Panc1 (cell line): ENCODE data around the gene MRPS5. TPM values are rescaled to one million over a fixed set of nuclear protein-coding genes. Genes with fewer than 3 reads are reported as not detected.

Experiments used
- ATAC-seq: fragments of 200-7000 bp; cut with Tn5 transposase; 2 replicates; pipeline ENCODE4 v1.9.1; 2020; ENCODE audit warnings: mild to moderate bottlenecking, moderate library complexity
- BruUV-seq: library from RNA; stranded (reverse); fragments of 400-500 nt; replicated peaks from 2 replicates; lab custom pipeline; 2021; lab: Mats Ljungman, UMichigan
- CTCF ChIA-PET: fragments of 300-600 bp; sonication (Branson Sonifier 250); formaldehyde crosslinking; loops from one replicate; lab custom pipeline; 2022; ENCODE audit warnings: antibody characterized with exemption; lab: Charles Lee
- POLR2A ChIA-PET: fragments of 300-600 bp; sonication (Branson Sonifier 250); formaldehyde crosslinking; loops from one replicate; lab custom pipeline; 2022; ENCODE audit warnings: antibody characterized with exemption; lab: Charles Lee
- DNase-seq: peaks from one replicate; pipeline ENCODE4 v3.0.0-alpha.2; 2010; ENCODE audit warnings: low read depth, low spot score
- H3K27ac ChIP-seq: 2 replicates; pipeline ENCODE4 v1.5.1; 2011; ENCODE audit warnings: mild to moderate bottlenecking, low read length, inconsistent platforms
- H3K27me3 ChIP-seq: fragments of 200-500 bp; sonication (Bioruptor generic); 2 replicates; pipeline ENCODE4 v1.6.0; 2014; ENCODE audit warnings: low read length, inconsistent platforms; ENCODE audit not compliant: control insufficient read depth, insufficient read depth
- H3K36me3 ChIP-seq: fragments of 200-500 bp; sonication (Bioruptor generic); 2 replicates; pipeline ENCODE4 v1.5.1; 2014; ENCODE audit warnings: inconsistent platforms, mild to moderate bottlenecking, low read length, moderate library complexity; ENCODE audit not compliant: control insufficient read depth, insufficient read depth
- H3K4me1 ChIP-seq: 2 replicates; pipeline ENCODE4 v1.5.1; 2011; ENCODE audit warnings: inconsistent platforms, mild to moderate bottlenecking, low read length, moderate library complexity; ENCODE audit not compliant: control insufficient read depth, insufficient read depth
- H3K4me3 ChIP-seq, 2 experiments: 2 replicates each; pipeline ENCODE4 v1.5.1; 2011 to 2012; ENCODE audit warnings: low read depth in 2 of 2, low read length in 2 of 2, mild to moderate bottlenecking in 2 of 2, inconsistent platforms in 1 of 2, moderate library complexity in 1 of 2
- H3K9me3 ChIP-seq: fragments of 200-500 bp; sonication (Bioruptor generic); 2 replicates; pipeline ENCODE4 v1.5.1; 2014; ENCODE audit warnings: low read depth, mild to moderate bottlenecking, inconsistent platforms, low read length, moderate library complexity; ENCODE audit not compliant: control insufficient read depth, insufficient read depth
- POLR2AphosphoS5 ChIP-seq: IDR thresholded peaks from 2 replicates; pipeline ENCODE4 v1.6.1; 2012; ENCODE audit warnings: mild to moderate bottlenecking, low read depth, low read length, moderate library complexity
- SIN3A ChIP-seq: IDR thresholded peaks from 2 replicates; pipeline ENCODE4 v1.6.1; 2012; ENCODE audit warnings: low read depth, mild to moderate bottlenecking, low read length, moderate library complexity, borderline replicate concordance; ENCODE audit not compliant: insufficient read depth
- TCF7L2 ChIP-seq: IDR thresholded peaks from 2 replicates; pipeline ENCODE4 v1.6.1; 2011; ENCODE audit warnings: mild to moderate bottlenecking, low read depth, low read length, inconsistent platforms
- in situ Hi-C: cut with HindIII; loops from 2 replicates; pipeline ENCODE4 v1.10.0; 2016; ENCODE audit warnings: low sequenced_read_pairs, low pct_unique_long_range_greater_than_20kb
- intact Hi-C: fragments of 100-400 bp; cut with micrococcal nuclease; formaldehyde crosslinking; loops from one replicate; pipeline ENCODE4 v1.10.0; 2022; ENCODE audit not compliant: unreplicated experiment
- total RNA-seq: library from RNA; stranded (reverse); gene quantifications from one replicate; pipeline ENCODE4 v1.2.1, GENCODE V29; 2021; ENCODE audit not compliant: unreplicated experiment
- TF ChIP-seq, protein P1 (sequence below): fragments of 450-650 bp; IDR thresholded peaks from 2 replicates; pipeline ENCODE4 v1.5.1; 2017; ENCODE audit warnings: mild to moderate bottlenecking
- TF ChIP-seq, protein P2 (sequence below), 2 experiments: IDR thresholded peaks; 2 replicates each; pipeline ENCODE4 v1.6.1; 2011 to 2012; ENCODE audit warnings: low read depth in 2 of 2, control low read depth in 1 of 2, low read length in 1 of 2, mild to moderate bottlenecking in 1 of 2, moderate library complexity in 1 of 2; ENCODE audit not compliant: insufficient read depth in 1 of 2

MRPS5 gene
- total RNA-seq, 1 experiment from 2014 or later, result 95.8 TPM

- Histone ChIP-seq H3K4me1 (no peaks in the 10 kb centered on the region), H3K27ac (no peak overlapping the region), H3K27me3 (no peaks in the 10 kb centered on the region), H3K4me3 (no peak overlapping the region), H3K9me3 (no peaks in the 10 kb centered on the region), H3K36me3 (peaks cover 42% of the 10 kb centered on the region)
- DNase-seq, result no peak
- ChIA-PET POLR2A (no interaction called here), CTCF (no interaction called here)
- in situ Hi-C loops (no loop called here), intact Hi-C loops (no loop called here)
- BruUV-seq, result no TSS peak
- no peak for TF ChIP-seq SIN3A
- TF ChIP-seq, protein P1, sequence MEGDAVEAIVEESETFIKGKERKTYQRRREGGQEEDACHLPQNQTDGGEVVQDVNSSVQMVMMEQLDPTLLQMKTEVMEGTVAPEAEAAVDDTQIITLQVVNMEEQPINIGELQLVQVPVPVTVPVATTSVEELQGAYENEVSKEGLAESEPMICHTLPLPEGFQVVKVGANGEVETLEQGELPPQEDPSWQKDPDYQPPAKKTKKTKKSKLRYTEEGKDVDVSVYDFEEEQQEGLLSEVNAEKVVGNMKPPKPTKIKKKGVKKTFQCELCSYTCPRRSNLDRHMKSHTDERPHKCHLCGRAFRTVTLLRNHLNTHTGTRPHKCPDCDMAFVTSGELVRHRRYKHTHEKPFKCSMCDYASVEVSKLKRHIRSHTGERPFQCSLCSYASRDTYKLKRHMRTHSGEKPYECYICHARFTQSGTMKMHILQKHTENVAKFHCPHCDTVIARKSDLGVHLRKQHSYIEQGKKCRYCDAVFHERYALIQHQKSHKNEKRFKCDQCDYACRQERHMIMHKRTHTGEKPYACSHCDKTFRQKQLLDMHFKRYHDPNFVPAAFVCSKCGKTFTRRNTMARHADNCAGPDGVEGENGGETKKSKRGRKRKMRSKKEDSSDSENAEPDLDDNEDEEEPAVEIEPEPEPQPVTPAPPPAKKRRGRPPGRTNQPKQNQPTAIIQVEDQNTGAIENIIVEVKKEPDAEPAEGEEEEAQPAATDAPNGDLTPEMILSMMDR, result no peak
- no peak for TF ChIP-seq POLR2AphosphoS5
- TF ChIP-seq TCF7L2, result no peak
- TF ChIP-seq, protein P2, sequence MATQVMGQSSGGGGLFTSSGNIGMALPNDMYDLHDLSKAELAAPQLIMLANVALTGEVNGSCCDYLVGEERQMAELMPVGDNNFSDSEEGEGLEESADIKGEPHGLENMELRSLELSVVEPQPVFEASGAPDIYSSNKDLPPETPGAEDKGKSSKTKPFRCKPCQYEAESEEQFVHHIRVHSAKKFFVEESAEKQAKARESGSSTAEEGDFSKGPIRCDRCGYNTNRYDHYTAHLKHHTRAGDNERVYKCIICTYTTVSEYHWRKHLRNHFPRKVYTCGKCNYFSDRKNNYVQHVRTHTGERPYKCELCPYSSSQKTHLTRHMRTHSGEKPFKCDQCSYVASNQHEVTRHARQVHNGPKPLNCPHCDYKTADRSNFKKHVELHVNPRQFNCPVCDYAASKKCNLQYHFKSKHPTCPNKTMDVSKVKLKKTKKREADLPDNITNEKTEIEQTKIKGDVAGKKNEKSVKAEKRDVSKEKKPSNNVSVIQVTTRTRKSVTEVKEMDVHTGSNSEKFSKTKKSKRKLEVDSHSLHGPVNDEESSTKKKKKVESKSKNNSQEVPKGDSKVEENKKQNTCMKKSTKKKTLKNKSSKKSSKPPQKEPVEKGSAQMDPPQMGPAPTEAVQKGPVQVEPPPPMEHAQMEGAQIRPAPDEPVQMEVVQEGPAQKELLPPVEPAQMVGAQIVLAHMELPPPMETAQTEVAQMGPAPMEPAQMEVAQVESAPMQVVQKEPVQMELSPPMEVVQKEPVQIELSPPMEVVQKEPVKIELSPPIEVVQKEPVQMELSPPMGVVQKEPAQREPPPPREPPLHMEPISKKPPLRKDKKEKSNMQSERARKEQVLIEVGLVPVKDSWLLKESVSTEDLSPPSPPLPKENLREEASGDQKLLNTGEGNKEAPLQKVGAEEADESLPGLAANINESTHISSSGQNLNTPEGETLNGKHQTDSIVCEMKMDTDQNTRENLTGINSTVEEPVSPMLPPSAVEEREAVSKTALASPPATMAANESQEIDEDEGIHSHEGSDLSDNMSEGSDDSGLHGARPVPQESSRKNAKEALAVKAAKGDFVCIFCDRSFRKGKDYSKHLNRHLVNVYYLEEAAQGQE (IDR thresholded peaks at IDR 0.05; ENCODE audit: insufficient read depth in 1 of 2, low read depth in 2 of 2, low read length in 1 of 2), result no peak
- ATAC-seq, result no peak
Observed at GRCh38 chr2:95110395-95110794, 11.2 kb downstream of the MRPS5 start.

- intact Hi-C loops (no loop called here), in situ Hi-C loops (no loop called here)
- Histone ChIP-seq H3K4me3 (no peak overlapping the region), H3K9me3 (no peaks in the 10 kb centered on the region), H3K36me3 (peaks cover 45% of the 10 kb centered on the region), H3K27ac (no peak overlapping the region), H3K27me3 (no peaks in the 10 kb centered on the region), H3K4me1 (no peaks in the 10 kb centered on the region)
- no peak for DNase-seq
- ChIA-PET CTCF (no interaction called here), POLR2A (no interaction called here)
- no peak for ATAC-seq
- TF ChIP-seq POLR2AphosphoS5 (no peak), SIN3A (no peak), TCF7L2 (no peak)
- TF ChIP-seq, protein P1, result no peak
- TF ChIP-seq, protein P2 (IDR thresholded peaks at IDR 0.05; ENCODE audit: insufficient read depth in 1 of 2, low read depth in 2 of 2, low read length in 1 of 2), result no peak
- no TSS peak for BruUV-seq
Observed at GRCh38 chr2:95109260-95109659, 12.3 kb downstream of the MRPS5 start.
